H1 (cell line): ENCODE measurements around the gene NPY2R. TPM values are rescaled to one million over a fixed set of nuclear protein-coding genes. Genes with fewer than 3 reads are reported as not detected.
A peak's percentile ranks its signal among the peaks of the same experiment; 100 is the strongest.

ENCODE experiments used
- CTCF ChIA-PET: fragments of 300-600 bp; sonication (Branson Sonifier 250); formaldehyde crosslinking; loops from one replicate; lab custom pipeline; 2021; ENCODE audit not compliant: partially characterized antibody; lab: Charles Lee
- POLR2A ChIA-PET: fragments of 300-600 bp; sonication (Branson Sonifier 250); formaldehyde crosslinking; loops from one replicate; lab custom pipeline; 2021; ENCODE audit warnings: inconsistent platforms; ENCODE audit not compliant: partially characterized antibody; lab: Charles Lee
- DNase-seq, 2 experiments: peaks; one replicate each; pipeline versions ENCODE4 v3.0.0 to v3.0.0-alpha.2; 2010 to 2022; ENCODE audit warnings: low spot score in 2 of 2, low read depth in 1 of 2, mixed read lengths in 1 of 2
- FAIRE-seq: peaks from 2 replicates; lab custom pipeline; 2011; peaks lifted over from hg19 to GRCh38; lab: Jason Lieb, UNC
- H2AFZ ChIP-seq: 2 replicates; pipeline ENCODE4 v1.8.1; 2012; ENCODE audit warnings: low read length, inconsistent platforms
- H2AK5ac ChIP-seq: 2 replicates; pipeline ENCODE4 v1.6.1; 2013; ENCODE audit warnings: low read depth, low read length
- H2BK120ac ChIP-seq: replicated peaks from 2 replicates; pipeline ENCODE3; 2013; ENCODE audit warnings: low read depth, low read length, inconsistent platforms
- H2BK12ac ChIP-seq: 2 replicates; pipeline ENCODE4 v1.6.1; 2013; ENCODE audit warnings: low read depth, low read length
- H2BK15ac ChIP-seq: 2 replicates; pipeline ENCODE4 v1.6.1; 2013; ENCODE audit warnings: low read length
- H2BK20ac ChIP-seq: 2 replicates; pipeline ENCODE4 v1.6.1; 2013; ENCODE audit warnings: low read length
- H2BK5ac ChIP-seq: 2 replicates; pipeline ENCODE4 v1.6.1; 2013; ENCODE audit warnings: low read depth, low read length
- H3K14ac ChIP-seq: 2 replicates; pipeline ENCODE4 v1.6.1; 2013; ENCODE audit warnings: inconsistent platforms; ENCODE audit not compliant: insufficient read length
- H3K18ac ChIP-seq: 2 replicates; pipeline ENCODE4 v1.6.1; 2013; ENCODE audit warnings: low read length; ENCODE audit errors: extremely low read depth
- H3K23ac ChIP-seq: 2 replicates; pipeline ENCODE4 v1.6.1; 2013; ENCODE audit warnings: inconsistent platforms; ENCODE audit not compliant: insufficient read length
- H3K23me2 ChIP-seq: 2 replicates; pipeline ENCODE4 v1.6.1; 2013; ENCODE audit warnings: low read depth, low read length
- H3K27ac ChIP-seq: 2 replicates; pipeline ENCODE4 v1.6.1; 2011; ENCODE audit warnings: low read depth, low read length, inconsistent platforms
- H3K27me3 ChIP-seq, 4 experiments: replicated peaks in 1 of 4; 1 replicate in 1 of 4; 2 replicates in 3 of 4; pipeline versions ENCODE4 v1.6.1 to v1.8.1; 2011 to 2013; ENCODE audit warnings: low read length in 3 of 4, mild to moderate bottlenecking in 3 of 4, inconsistent platforms in 2 of 4, mixed read lengths in 2 of 4, moderate library complexity in 1 of 4; ENCODE audit not compliant: control insufficient read depth in 3 of 4, insufficient read depth in 3 of 4; ENCODE audit errors: extremely low read depth in 1 of 4
- H3K36me3 ChIP-seq, 4 experiments: 2 replicates each; pipeline versions ENCODE4 v1.6.1 to v1.8.1; 2011 to 2013; ENCODE audit warnings: mild to moderate bottlenecking in 4 of 4, low read length in 3 of 4, moderate library complexity in 2 of 4, control low read depth in 1 of 4, inconsistent platforms in 1 of 4; ENCODE audit not compliant: insufficient read depth in 4 of 4, control insufficient read depth in 2 of 4
- H3K4ac ChIP-seq: replicated peaks from 2 replicates; pipeline ENCODE3; 2013; ENCODE audit warnings: low read length, low read depth, mixed read lengths, inconsistent platforms; ENCODE audit not compliant: insufficient read length
- H3K4me1 ChIP-seq, 4 experiments: replicated peaks in 1 of 4; 1 replicate in 1 of 4; 2 replicates in 3 of 4; pipeline versions ENCODE4 v1.6.1 to v1.8.1; 2011 to 2013; ENCODE audit warnings: low read length in 3 of 4, inconsistent platforms in 2 of 4, mixed read lengths in 1 of 4; ENCODE audit not compliant: insufficient read depth in 4 of 4, control insufficient read depth in 3 of 4
- H3K4me2 ChIP-seq, 2 experiments: 2 replicates each; pipeline versions ENCODE4 v1.6.1 to v1.8.1; 2011 to 2013; ENCODE audit warnings: low read depth in 2 of 2, low read length in 2 of 2, control low read depth in 1 of 2, inconsistent platforms in 1 of 2, mild to moderate bottlenecking in 1 of 2; ENCODE audit not compliant: insufficient read depth in 1 of 2
- H3K4me3 ChIP-seq, 4 experiments: fragments of 200-600, 300-600 bp in 1 of 4; sonication (generic), shearing (Covaris generic), sonication (Bioruptor Twin) in 1 of 4; 2 replicates each; pipeline versions ENCODE4 v1.5.1 to v1.8.1; 2011 to 2016; ENCODE audit warnings: low read length in 4 of 4, low read depth in 3 of 4, control low read depth in 2 of 4, inconsistent platforms in 2 of 4, mild to moderate bottlenecking in 2 of 4, mixed read lengths in 1 of 4, moderate library complexity in 1 of 4; ENCODE audit not compliant: insufficient read depth in 2 of 4; ENCODE audit errors: extremely low read depth in 1 of 4
- H3K56ac ChIP-seq: replicated peaks from 2 replicates; pipeline ENCODE3; 2013; ENCODE audit warnings: low read depth, mild to moderate bottlenecking, mixed read lengths, low read length, inconsistent platforms; ENCODE audit not compliant: insufficient read length
- H3K79me1 ChIP-seq: 2 replicates; pipeline ENCODE4 v1.6.1; 2013; ENCODE audit warnings: low read depth, low read length, control low read depth
- H3K79me2 ChIP-seq, 2 experiments: 2 replicates each; pipeline versions ENCODE4 v1.6.1 to v1.8.1; 2012 to 2013; ENCODE audit warnings: low read length in 2 of 2, mild to moderate bottlenecking in 2 of 2, inconsistent platforms in 1 of 2; ENCODE audit not compliant: insufficient read depth in 2 of 2, control insufficient read depth in 1 of 2
- H3K9ac ChIP-seq, 4 experiments: replicated peaks in 1 of 4; 1 replicate in 1 of 4; 2 replicates in 3 of 4; pipeline versions ENCODE4 v1.6.1 to v1.8.1; 2011 to 2013; ENCODE audit warnings: low read depth in 3 of 4, low read length in 3 of 4, control low read depth in 2 of 4, mild to moderate bottlenecking in 2 of 4, moderate library complexity in 2 of 4, inconsistent platforms in 1 of 4; ENCODE audit errors: extremely low read depth in 1 of 4
- H3K9me3 ChIP-seq, 2 experiments: 2 replicates each; pipeline versions ENCODE4 v1.6.1 to v1.8.1; 2012 to 2013; ENCODE audit warnings: mild to moderate bottlenecking in 2 of 2, moderate library complexity in 2 of 2, control low read depth in 1 of 2, inconsistent platforms in 1 of 2, low read depth in 1 of 2, low read length in 1 of 2, mixed read lengths in 1 of 2; ENCODE audit not compliant: insufficient read depth in 2 of 2
- H4K20me1 ChIP-seq, 2 experiments: replicated peaks in 1 of 2; 2 replicates each; pipeline versions ENCODE3 to v1.8.1; 2011 to 2013; ENCODE audit warnings: inconsistent platforms in 2 of 2, low read length in 2 of 2, mild to moderate bottlenecking in 1 of 2; ENCODE audit not compliant: insufficient read depth in 2 of 2, control insufficient read depth in 1 of 2
- H4K5ac ChIP-seq: 2 replicates; pipeline ENCODE4 v1.6.1; 2013; ENCODE audit warnings: low read length, low read depth, mixed read lengths, inconsistent platforms; ENCODE audit not compliant: insufficient read length
- H4K8ac ChIP-seq: 2 replicates; pipeline ENCODE4 v1.8.0; 2013; ENCODE audit warnings: mild to moderate bottlenecking, moderate library complexity, low read length, inconsistent platforms; ENCODE audit not compliant: insufficient read depth; ENCODE audit errors: extremely low read depth
- H4K91ac ChIP-seq: replicated peaks from 2 replicates; pipeline ENCODE3; 2013; ENCODE audit warnings: low read length, mixed read lengths, inconsistent platforms; ENCODE audit not compliant: insufficient read length
- ASH2L ChIP-seq: fragments of 200-600, 300-600 bp; sonication (generic); IDR thresholded peaks from one replicate; pipeline ENCODE4 v1.7.1; 2017; ENCODE audit warnings: low read length
- CHD1 ChIP-seq: IDR thresholded peaks from 2 replicates; pipeline ENCODE4 v1.6.1; 2012; ENCODE audit warnings: low read depth, low read length, improper control_type of control experiment
- EZH2 ChIP-seq: fragments of 200-600 bp; sonication (generic); IDR thresholded peaks from 2 replicates; pipeline ENCODE4 v1.7.1; 2012; ENCODE audit warnings: low read depth, mild to moderate bottlenecking, moderate library complexity, low read length, inconsistent platforms; ENCODE audit not compliant: severe bottlenecking
- KDM1A ChIP-seq: fragments of 200-600, 300-600 bp; sonication (generic); IDR thresholded peaks from 2 replicates; pipeline ENCODE4 v1.7.1; 2016; ENCODE audit warnings: mild to moderate bottlenecking, low read length, borderline replicate concordance
- NRF1 ChIP-seq: IDR thresholded peaks from 2 replicates; pipeline ENCODE4 v1.6.1; 2011; ENCODE audit warnings: mild to moderate bottlenecking, low read depth, low read length, improper control_type of control experiment
- SP4 ChIP-seq: IDR thresholded peaks from 2 replicates; pipeline ENCODE4 v1.6.1; 2012; ENCODE audit warnings: low read length, inconsistent platforms
- SUZ12 ChIP-seq: fragments of 200-600 bp; sonication (generic); IDR thresholded peaks from 2 replicates; pipeline ENCODE4 v1.6.1; 2012; ENCODE audit warnings: mild to moderate bottlenecking, inconsistent platforms, low read length, moderate library complexity, mixed read lengths
- TAF1 ChIP-seq: IDR thresholded peaks from 2 replicates; pipeline ENCODE4 v1.6.1; 2011; ENCODE audit warnings: mild to moderate bottlenecking, low read depth, low read length
- USF2 ChIP-seq: IDR thresholded peaks from 2 replicates; pipeline ENCODE4 v1.6.1; 2011; ENCODE audit warnings: low read length, improper control_type of control experiment
- WGBS, 2 experiments: shearing (Covaris generic) in 1 of 2; methylation state at CpG; one replicate each; pipeline versions ENCODE4 v1.1.6 to v1.1.7; 2013 to 2015; ENCODE audit warnings: low lambda C conversion rate in 2 of 2, mixed read lengths in 2 of 2, inconsistent platforms in 1 of 2, low coverage in 1 of 2, missing lambda C conversion rate in 1 of 2; ENCODE audit not compliant: insufficient replicate concordance in 2 of 2, insufficient coverage in 1 of 2, insufficient read length in 1 of 2; ENCODE audit errors: extremely low coverage in 1 of 2, missing lambda C conversion rate in 1 of 2; 5-methylcytosine and 5-hydroxymethylcytosine counted together
- long read RNA-seq, 2 experiments: library from RNA in 1 of 2; library from capped mRNA in 1 of 2; stranded (forward); transcript quantifications; one replicate each; pipeline ENCODE4 v2.0.0, GENCODE V29; 2021; ENCODE audit warnings: inconsistent platforms in 1 of 2
- polyA minus RNA-seq, 3 experiments: library from RNA; depleted of rRNA, polyadenylated mRNA; stranded (reverse); fragments of >200 nt; gene quantifications; 1 replicate in 2 of 3; 2 replicates in 1 of 3; pipeline ENCODE4 v1.2.3, GENCODE V29; 2011
- polyA plus RNA-seq, 7 experiments: library from polyadenylated mRNA; depleted of rRNA in 3 of 7; stranded (reverse) in 5 of 7; unstranded in 2 of 7; fragments of >200 nt in 5 of 7; fragments of 200-250 nt in 2 of 7; gene quantifications; 1 replicate in 5 of 7; 2 replicates in 1 of 7; 4 replicates in 1 of 7; pipeline versions ENCODE4 v1.2.1 to v1.2.3, GENCODE V29; 2011 to 2013; ENCODE audit warnings: missing spikeins in 2 of 7, mixed read lengths in 2 of 7
- total RNA-seq: library from RNA; stranded (reverse); fragmentation: NEBNext Ultra II Directional; extraction: Animal tissue kit (Norgen Biotek cat#: 25700); gene quantifications from 2 replicates; pipeline ENCODE4 v1.2.1, GENCODE V29; 2021

The NPY2R gene
- total RNA-seq (0.34 and 0.41 TPM in 2 replicates), polyA plus RNA-seq (2011; rRNA removed) (0.09 and 0.14 TPM in 2 replicates), polyA minus RNA-seq (2011; rRNA and poly(A)+ RNA removed) (0.44 and 0.68 TPM in 2 replicates)
- 0.18 TPM for polyA plus RNA-seq (2011; cell fraction: cytosol; rRNA removed)
- 0.19 TPM for polyA plus RNA-seq (2011; cell fraction: nucleus; rRNA removed)
- 0.17 to 0.33 TPM (median 0.19 TPM) in 4 replicates for polyA plus RNA-seq (2012, experiment 1 of 2)
- 0.04 TPM for polyA plus RNA-seq (2012, experiment 2 of 2)
- polyA plus RNA-seq (2013, experiment 1 of 2) = 0.39 TPM
- polyA plus RNA-seq (2013, experiment 2 of 2) = 0.46 TPM
- polyA minus RNA-seq (2011; cell fraction: cytosol; rRNA and poly(A)+ RNA removed) = 0.29 TPM
- 0.40 TPM for polyA minus RNA-seq (2011; cell fraction: nucleus; rRNA and poly(A)+ RNA removed)
- long read RNA-seq, experiment 1, partial matches to known transcripts = 0 of 1 reads
- long read RNA-seq, experiment 1, other reads (novel, unspliced or antisense) = 0 of 1 reads
- long read RNA-seq, experiment 2 = 0 reads

GRCh38 chr4:155208258-155209054 is at the start of gene NPY2R:
NPY2R (plus strand) TSS chr4:155208636; CDS start chr4:155213940, 5,304 bp downstream.
- Histone ChIP-seq H2AFZ (peak within 1 kb of the TSS; percentile 94), H3K4me3 (peak within 1 kb of the TSS; percentile 61 to 74 (median 68)), H2BK120ac (no peak within 1 kb of the TSS), H3K4me1 (peaks cover 0 to 4% (median 0%) of the 10 kb centered on the region in 4 experiments; a peak in 1 of 7 replicates), H3K23ac (no peak within 1 kb of the TSS), H3K23me2 (peaks cover 12% of the 10 kb centered on the region), H3K36me3 (no peaks in the 10 kb centered on the region), H3K79me2 (no peaks in the 10 kb centered on the region), H3K56ac (no peak within 1 kb of the TSS), H3K4ac (no peak within 1 kb of the TSS), H3K14ac (no peak within 1 kb of the TSS), H3K27ac (no peak within 1 kb of the TSS), H2BK15ac (no peak within 1 kb of the TSS), H4K5ac (no peak within 1 kb of the TSS), H2BK20ac (no peak within 1 kb of the TSS), H2BK5ac (no peak within 1 kb of the TSS), H2AK5ac (no peak within 1 kb of the TSS), H3K27me3 (peaks cover 1 to 25% (median 15%) of the 10 kb centered on the region in 4 experiments; a peak in 6 of 7 replicates), H4K91ac (peak within 1 kb of the TSS; percentile 7), H2BK12ac (no peak within 1 kb of the TSS; the same call in 1 of the 2 replicates), H4K20me1 (no peaks in the 10 kb centered on the region), H3K4me2 (peak within 1 kb of the TSS; percentile 78 to 95), H3K79me1 (no peaks in the 10 kb centered on the region), H3K18ac (peak within 1 kb of the TSS; percentile 20; the same call in 1 of the 2 replicates), H3K9ac (no peak within 1 kb of the TSS), H3K9me3 (no peaks in the 10 kb centered on the region), H4K8ac (peak within 1 kb of the TSS; percentile 29; the same call in 1 of the 2 replicates)
- DNase-seq (peak; percentile 7 to 83), FAIRE-seq (no peak)
- POLR2A ChIA-PET = no interaction called here
- 1% methylated on average over 47 of the region's 55 CpGs; no CpG with 5 or more reads in 1 of the 2 experiments for WGBS, 2 experiments
- CTCF ChIA-PET = interaction anchor here (0.7 to 2.0 kb wide), 20 partner anchors 9 to 579 kb away, joined by 3 to 14 read pairs (median 4); no protein-coding TSS in a partner anchor
- TF ChIP-seq KDM1A (peak; percentile 72), TAF1 (no peak), NRF1 (no peak), ASH2L (peak; percentile 43), USF2 (no peak), CHD1 (no peak), SUZ12 (peak; percentile 70; the same call in 1 of the 2 replicates), EZH2 (peak; percentile 72), SP4 (no peak)
